GM06990 (cell line): ENCODE measurements around the gene OMP.

Source experiments
- DNase-seq: peaks from one replicate; pipeline ENCODE4 v3.0.0-alpha.2; 2011; ENCODE audit not compliant: insufficient read length; ENCODE audit errors: extremely low read depth
- H3K27me3 ChIP-seq: replicated peaks from 2 replicates; pipeline ENCODE4 v1.6.0; 2011; ENCODE audit warnings: low read length; ENCODE audit not compliant: control insufficient read depth, insufficient read depth
- H3K36me3 ChIP-seq: 2 replicates; pipeline ENCODE4 v1.5.1; 2011; ENCODE audit warnings: low read length; ENCODE audit not compliant: control insufficient read depth, insufficient read depth
- H3K4me3 ChIP-seq: replicated peaks from 2 replicates; pipeline ENCODE4 v1.5.1; 2011; ENCODE audit warnings: low read depth, mild to moderate bottlenecking, control low read depth, low read length
- TF ChIP-seq, protein P1 (sequence below): IDR thresholded peaks from 2 replicates; pipeline ENCODE4 v1.5.1; 2011; ENCODE audit warnings: low read length, control low read depth, mild to moderate bottlenecking, inconsistent platforms; ENCODE audit not compliant: insufficient read depth, poor library complexity, severe bottlenecking

The OMP gene

DNA sequence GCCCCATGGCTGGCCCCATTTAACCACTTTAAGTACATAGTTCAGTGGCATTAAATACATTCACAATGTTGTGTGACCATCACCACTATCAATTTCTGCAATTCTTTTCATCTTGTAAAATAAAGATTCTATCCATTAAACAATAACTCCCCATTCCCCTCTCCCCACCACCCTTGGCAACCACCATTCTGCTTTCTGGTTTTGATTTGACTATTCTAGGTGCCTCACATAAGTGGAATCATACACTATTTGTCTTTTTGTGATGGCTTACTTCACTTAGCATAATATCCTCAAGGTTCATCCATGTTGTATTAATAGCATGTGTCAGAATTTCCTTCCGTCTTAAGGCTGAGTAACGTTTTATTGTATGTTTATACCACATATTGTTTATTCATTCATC is 32.4 kb downstream of the OMP start:
- TF ChIP-seq, protein P1, sequence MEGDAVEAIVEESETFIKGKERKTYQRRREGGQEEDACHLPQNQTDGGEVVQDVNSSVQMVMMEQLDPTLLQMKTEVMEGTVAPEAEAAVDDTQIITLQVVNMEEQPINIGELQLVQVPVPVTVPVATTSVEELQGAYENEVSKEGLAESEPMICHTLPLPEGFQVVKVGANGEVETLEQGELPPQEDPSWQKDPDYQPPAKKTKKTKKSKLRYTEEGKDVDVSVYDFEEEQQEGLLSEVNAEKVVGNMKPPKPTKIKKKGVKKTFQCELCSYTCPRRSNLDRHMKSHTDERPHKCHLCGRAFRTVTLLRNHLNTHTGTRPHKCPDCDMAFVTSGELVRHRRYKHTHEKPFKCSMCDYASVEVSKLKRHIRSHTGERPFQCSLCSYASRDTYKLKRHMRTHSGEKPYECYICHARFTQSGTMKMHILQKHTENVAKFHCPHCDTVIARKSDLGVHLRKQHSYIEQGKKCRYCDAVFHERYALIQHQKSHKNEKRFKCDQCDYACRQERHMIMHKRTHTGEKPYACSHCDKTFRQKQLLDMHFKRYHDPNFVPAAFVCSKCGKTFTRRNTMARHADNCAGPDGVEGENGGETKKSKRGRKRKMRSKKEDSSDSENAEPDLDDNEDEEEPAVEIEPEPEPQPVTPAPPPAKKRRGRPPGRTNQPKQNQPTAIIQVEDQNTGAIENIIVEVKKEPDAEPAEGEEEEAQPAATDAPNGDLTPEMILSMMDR, result no peak
- no peak overlapping the region for H3K4me3 ChIP-seq
- H3K27me3 ChIP-seq, result no peaks in the 10 kb centered on the region; the same call in 1 of the 2 replicates
- H3K36me3 ChIP-seq, result no peaks in the 10 kb centered on the region
- no peak for DNase-seq

DNA sequence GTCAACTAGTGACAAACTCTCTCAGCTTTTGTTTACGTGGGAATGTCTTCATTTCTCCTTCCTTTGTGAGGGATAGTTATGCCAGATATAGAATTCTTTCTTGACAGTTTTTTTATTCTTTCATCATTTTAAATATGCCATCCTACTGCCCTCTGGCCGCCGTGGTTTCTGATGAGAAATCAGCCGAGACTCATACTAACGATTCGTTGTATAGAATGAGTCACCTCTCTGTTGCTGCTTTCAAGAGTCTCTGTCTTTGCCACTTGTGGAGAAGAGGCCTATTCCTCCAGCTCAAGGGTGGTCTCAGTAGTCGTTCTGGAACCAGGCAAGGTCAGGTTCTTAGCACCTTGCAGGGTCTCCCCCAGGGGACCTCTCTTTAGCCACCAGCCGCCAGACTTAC is 33.4 kb downstream of the OMP start:
- no peaks in the 10 kb centered on the region; the same call in 1 of the 2 replicates for H3K27me3 ChIP-seq
- TF ChIP-seq, protein P1, result no peak
- DNase-seq, result no peak
- H3K4me3 ChIP-seq, result no peak overlapping the region
- H3K36me3 ChIP-seq, result no peaks in the 10 kb centered on the region

DNA sequence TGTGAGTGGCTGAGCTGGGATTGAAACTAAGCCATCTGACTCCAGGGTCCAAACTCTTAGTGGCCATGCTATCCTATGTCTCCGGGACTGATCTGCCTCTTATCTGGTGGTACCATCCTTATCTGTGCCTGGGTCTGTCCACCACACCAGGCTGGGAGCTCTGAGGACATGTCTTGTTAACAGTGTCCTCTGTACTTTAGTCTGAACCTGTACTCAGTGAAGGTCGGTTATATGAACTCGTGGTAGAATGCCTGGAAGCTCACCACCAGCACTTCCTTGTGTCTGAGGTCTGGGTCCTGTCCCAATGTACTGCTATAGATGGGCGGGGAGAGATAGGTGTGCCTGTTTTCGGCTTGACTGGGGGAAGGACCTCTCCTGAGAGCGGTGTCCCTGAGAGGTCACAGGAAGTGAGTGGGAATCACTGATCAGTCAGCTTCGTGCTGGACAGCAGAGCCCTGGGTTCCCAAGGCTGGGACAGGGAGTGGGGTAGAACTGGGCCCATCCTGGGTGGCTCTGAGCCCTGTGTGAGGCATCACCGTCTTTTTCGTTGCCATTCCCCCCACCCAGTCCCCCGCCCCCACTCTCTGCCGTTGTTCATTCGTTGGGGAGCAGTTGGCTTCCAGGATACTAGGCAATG is 34.3 kb downstream of the OMP start:
- Histone ChIP-seq H3K36me3 (no peaks in the 10 kb centered on the region), H3K27me3 (no peaks in the 10 kb centered on the region; the same call in none of the 2 replicates), H3K4me3 (no peak overlapping the region)
- no peak for DNase-seq
- TF ChIP-seq, protein P1, result no peak

DNA sequence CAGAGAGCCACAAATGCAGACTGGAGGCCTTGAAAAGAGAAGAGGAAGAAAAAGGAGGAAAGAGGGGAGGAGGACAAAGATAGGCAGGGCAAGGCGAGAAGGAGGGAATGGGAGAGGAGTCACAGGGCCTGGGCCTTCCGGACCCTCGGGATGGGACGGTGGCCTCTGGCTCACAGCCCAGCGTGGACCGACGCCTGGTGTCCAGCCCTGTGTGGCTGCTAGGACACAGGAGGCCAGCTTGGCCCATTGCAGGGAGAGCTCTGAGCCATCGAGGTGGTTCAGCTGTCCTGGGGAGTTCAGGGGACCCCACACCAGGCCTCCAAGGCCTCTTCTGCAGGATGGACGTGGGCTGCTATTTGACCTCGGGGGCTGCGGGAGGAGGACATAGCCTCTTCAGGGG is 34.8 kb downstream of the OMP start:
- H3K4me3 ChIP-seq, result no peak overlapping the region
- no peak for DNase-seq
- TF ChIP-seq, protein P1, result no peak

DNA sequence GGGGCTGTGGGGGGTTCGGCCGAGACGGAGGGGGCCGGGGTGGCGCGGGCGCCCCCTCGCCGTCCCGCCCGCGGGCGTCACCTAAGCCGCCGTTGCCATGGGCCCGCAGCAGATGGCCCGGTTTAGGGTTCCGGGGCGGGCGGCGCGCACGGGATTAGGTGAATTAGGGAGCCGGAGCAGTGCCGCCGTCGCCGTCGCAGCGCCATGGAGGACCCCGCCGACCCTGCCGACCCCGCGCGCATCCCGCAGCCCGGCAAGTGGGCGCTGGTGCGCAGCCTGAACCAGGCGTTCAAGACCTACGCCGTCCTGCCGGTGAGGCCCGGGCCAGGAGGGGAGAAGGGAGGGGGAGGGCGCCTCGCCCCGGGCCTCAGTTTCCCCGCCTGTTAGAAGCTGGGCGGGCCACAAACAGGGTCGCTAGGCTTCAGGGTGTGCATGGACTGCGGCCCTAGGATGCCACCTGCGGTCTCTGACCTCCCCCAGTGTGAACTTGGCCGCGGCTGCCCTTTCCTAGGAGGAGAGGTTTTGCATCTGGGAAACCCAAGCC is 35.5 kb downstream of the OMP start:
- no peak overlapping the region; the same call in 1 of the 2 replicates for H3K4me3 ChIP-seq
- TF ChIP-seq, protein P1, result no peak
- DNase-seq, result no peak

More for the DNA sequence above, 34.8 kb downstream of the OMP start:
- Histone ChIP-seq H3K27me3 (no peaks in the 10 kb centered on the region; the same call in none of the 2 replicates), H3K36me3 (no peaks in the 10 kb centered on the region)

DNA sequence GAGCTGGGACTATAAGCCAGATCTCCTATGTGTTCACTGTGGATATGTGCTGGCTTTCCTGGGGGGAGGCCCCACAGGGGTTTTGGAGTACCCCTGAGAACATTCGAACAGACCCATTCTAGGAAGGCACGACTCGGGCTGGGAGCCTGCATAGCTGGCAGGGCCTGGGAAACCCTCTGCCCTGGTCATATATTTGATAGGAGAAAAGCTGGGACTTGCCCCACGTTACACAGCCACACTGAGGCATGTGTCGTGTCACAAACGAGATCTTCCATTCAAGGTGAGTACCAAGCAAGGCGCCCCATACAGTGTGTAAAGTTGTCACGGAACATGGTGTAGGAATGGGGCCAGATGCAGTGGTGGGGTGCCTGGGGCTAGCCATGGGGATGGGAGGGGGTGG is 36.6 kb downstream of the OMP start:
- no peak for DNase-seq
- Histone ChIP-seq H3K4me3 (no peak overlapping the region), H3K27me3 (no peaks in the 10 kb centered on the region; the same call in none of the 2 replicates), H3K36me3 (no peaks in the 10 kb centered on the region)
- TF ChIP-seq, protein P1, result no peak

More for the DNA sequence above, 35.5 kb downstream of the OMP start:
- Histone ChIP-seq H3K36me3 (no peaks in the 10 kb centered on the region), H3K27me3 (no peaks in the 10 kb centered on the region; the same call in none of the 2 replicates)
